GM12878 (cell line): ENCODE results near the gene CCL22. TPM values are rescaled to one million over a fixed set of nuclear protein-coding genes. Genes with fewer than 3 reads are reported as not detected.
A peak's percentile ranks its signal among the peaks of the same experiment; 100 is the strongest.

ENCODE experiments used
- ATAC-seq: fragments of 200-7000 bp; cut with Tn5 transposase; 3 replicates; pipeline ENCODE4 v1.9.1; 2020; ENCODE audit warnings: mild to moderate bottlenecking, moderate library complexity
- BruUV-seq: library from RNA; stranded (reverse); fragments of 400-500 nt; replicated peaks from 2 replicates; lab custom pipeline; 2021; lab: Mats Ljungman, UMichigan
- CTCF ChIA-PET: fragments of 300-600 bp; sonication (Branson Sonifier 250); formaldehyde crosslinking; extraction: SDS; loops from one replicate; lab custom pipeline; 2021; ENCODE audit warnings: inconsistent platforms; lab: Yijun Ruan, JAX
- POLR2A ChIA-PET: fragments of 350-600 bp; formaldehyde crosslinking; extraction: SDS; loops from one replicate; lab custom pipeline; 2021; ENCODE audit warnings: inconsistent platforms; lab: Charles Lee
- RAD21 ChIA-PET: fragments of 300-600 bp; sonication (Branson Sonifier 250); formaldehyde crosslinking; loops from one replicate; lab custom pipeline; 2023; ENCODE audit warnings: antibody characterized with exemption; ENCODE audit not compliant: unreplicated experiment; lab: Charles Lee
- SMC1A ChIA-PET: fragments of 300-600 bp; sonication (Branson Sonifier 250); formaldehyde crosslinking; loops from one replicate; lab custom pipeline; 2023; ENCODE audit not compliant: unreplicated experiment, uncharacterized antibody; lab: Charles Lee
- DNase-seq: peaks from one replicate; pipeline ENCODE4 v3.0.0-alpha.2; 2011; ENCODE audit warnings: low read depth, low spot score
- FAIRE-seq: peaks from 3 replicates; lab custom pipeline; 2011; peaks lifted over from hg19 to GRCh38; lab: Jason Lieb, UNC
- H2AFZ ChIP-seq: 2 replicates; pipeline ENCODE4 v1.6.0; 2011; ENCODE audit warnings: low read depth, low read length, control low read depth; ENCODE audit not compliant: control insufficient read depth
- H3K27ac ChIP-seq: 2 replicates; pipeline ENCODE4 v1.5.1; 2011; ENCODE audit warnings: control low read depth; ENCODE audit not compliant: control insufficient read depth, insufficient read depth
- H3K27me3 ChIP-seq, 2 experiments: replicated peaks in 1 of 2; 2 replicates each; pipeline versions ENCODE4 v1.6.0 to v1.6.1; 2011; ENCODE audit warnings: low read length in 1 of 2; ENCODE audit not compliant: control insufficient read depth in 2 of 2, insufficient read depth in 2 of 2
- H3K36me3 ChIP-seq, 2 experiments: 2 replicates each; pipeline ENCODE4 v1.5.1; 2011; ENCODE audit warnings: low read length in 1 of 2; ENCODE audit not compliant: control insufficient read depth in 2 of 2, insufficient read depth in 2 of 2
- H3K4me1 ChIP-seq: 2 replicates; pipeline ENCODE4 v1.6.1; 2011; ENCODE audit warnings: mild to moderate bottlenecking, low read length, moderate library complexity, mixed read lengths; ENCODE audit not compliant: control insufficient read depth, insufficient read depth
- H3K4me2 ChIP-seq: 2 replicates; pipeline ENCODE4 v1.6.0; 2011; ENCODE audit warnings: control low read depth; ENCODE audit not compliant: control insufficient read depth, insufficient read depth
- H3K4me3 ChIP-seq: fragments of 200-600 bp; sonication (generic); 2 replicates; pipeline ENCODE4 v1.5.1; 2016
- H3K79me2 ChIP-seq: 2 replicates; pipeline ENCODE4 v1.6.0; 2011; ENCODE audit warnings: low read length; ENCODE audit not compliant: control insufficient read depth, insufficient read depth
- H3K9ac ChIP-seq: 2 replicates; pipeline ENCODE4 v1.8.0; 2011; ENCODE audit warnings: low read length, control low read depth, mixed read lengths; ENCODE audit not compliant: control insufficient read depth, insufficient read depth
- H3K9me3 ChIP-seq: replicated peaks from 3 replicates; pipeline ENCODE4 v1.5.1; 2011; ENCODE audit warnings: mild to moderate bottlenecking, low read length; ENCODE audit not compliant: control insufficient read depth, insufficient read depth
- H4K20me1 ChIP-seq: 2 replicates; pipeline ENCODE4 v1.6.0; 2011; ENCODE audit not compliant: control insufficient read depth, insufficient read depth
- CEBPZ ChIP-seq: fragments of 150-350 bp; IDR thresholded peaks from 2 replicates; pipeline ENCODE4 v1.6.1; 2016; ENCODE audit warnings: low read depth, low read length
- CHD1 ChIP-seq: IDR thresholded peaks from 2 replicates; pipeline ENCODE4 v1.6.1; 2012; ENCODE audit warnings: low read depth, low read length, improper control_type of control experiment
- CHD2 ChIP-seq: IDR thresholded peaks from 2 replicates; pipeline ENCODE4 v1.6.1; 2011; ENCODE audit warnings: low read depth, low read length, improper control_type of control experiment, borderline replicate concordance
- HDAC2 ChIP-seq: fragments of 200-600 bp; sonication (generic); IDR thresholded peaks from 2 replicates; pipeline ENCODE4 v1.6.1; 2017
- JUND ChIP-seq: IDR thresholded peaks from 2 replicates; pipeline ENCODE4 v1.6.1; 2012; ENCODE audit warnings: low read depth, mild to moderate bottlenecking, low read length, improper control_type of control experiment, moderate library complexity
- SMAD1 ChIP-seq: fragments of 450-650 bp; IDR thresholded peaks from 2 replicates; pipeline ENCODE4 v1.6.1; 2018; ENCODE audit warnings: mild to moderate bottlenecking, low read depth; ENCODE audit not compliant: partially characterized antibody
- SUZ12 ChIP-seq: fragments of 200-600 bp; sonication (generic); IDR thresholded peaks from one replicate; pipeline ENCODE4 v1.6.1; 2018; ENCODE audit warnings: antibody characterized with exemption, mild to moderate bottlenecking; ENCODE audit not compliant: unreplicated experiment
- YBX1 ChIP-seq: fragments of 450-650 bp; IDR thresholded peaks from 2 replicates; pipeline ENCODE4 v1.6.1; 2016; ENCODE audit warnings: antibody characterized with exemption
- WGBS: methylation state at CpG from one replicate; pipeline ENCODE4 v1.1.6; 2016; ENCODE audit warnings: low lambda C conversion rate; ENCODE audit not compliant: insufficient replicate concordance, insufficient coverage; ENCODE audit errors: missing lambda C conversion rate; 5-methylcytosine and 5-hydroxymethylcytosine counted together
- in situ Hi-C: fragments of 300-500 bp; cut with MboI; formaldehyde crosslinking; loops from 9 replicates; pipeline ENCODE4 v1.14.3; 2018; ENCODE audit warnings: mixed read lengths
- intact Hi-C: fragments of 100-400 bp; cut with micrococcal nuclease; formaldehyde crosslinking; loops from one replicate; pipeline ENCODE4 v1.14.2; 2022; ENCODE audit not compliant: unreplicated experiment
- polyA plus RNA-seq, 11 experiments: library from polyadenylated mRNA; depleted of rRNA in 4 of 11; unstranded in 6 of 11; stranded (reverse) in 5 of 11; fragments of >200 nt; fragmentation: Nextera tagmentation in 4 of 11; fragmentation: Illumina TruSeq in 1 of 11; extraction: Ambion mirVana in 4 of 11; extraction: Trizol in 1 of 11; gene quantifications; 1 replicate in 1 of 11; 2 replicates in 10 of 11; pipeline versions ENCODE4 v1.2.1 to v1.2.3, GENCODE V29; 2011 to 2016; ENCODE audit warnings: inconsistent platforms in 2 of 11, missing spikeins in 2 of 11, low read depth in 1 of 11
- total RNA-seq, 4 experiments: library from RNA; depleted of rRNA in 3 of 4; stranded (reverse); fragments of >200 nt in 3 of 4; fragmentation: Illumina TruSeq in 1 of 4; extraction: Trizol in 1 of 4; gene quantifications; 2 replicates each; pipeline versions ENCODE4 v1.2.1 to v1.2.3, GENCODE V29; 2013 to 2021
- TF ChIP-seq, protein P1 (sequence below): fragments of 450-650 bp; formaldehyde crosslinking; IDR thresholded peaks from 2 replicates; pipeline ENCODE4 v1.5.0; 2022; ENCODE audit warnings: mild to moderate bottlenecking, missing genetic modification characterization

Gene CCL22
- total and polyA plus RNA-seq, 10 of the 15 experiments (the other 5 are each of a cell fraction or from before 2014, with no cell fraction given): 38.0 to 704 (median 349) TPM

GRCh38 chr16:57412584-57412983 lies 54.0 kb downstream of the CCL22 start:
- RAD21 ChIA-PET: interaction anchor here (0.9 to 6.9 kb wide), 15 partner anchors 11 to 189 kb away, joined by 3 to 87 read pairs (median 5); partner anchors contain the start of gene CX3CL1
- in situ Hi-C loops: no loop called here
- 71% methylated on average over 9 of the region's 9 CpGs for WGBS
- Histone ChIP-seq H3K79me2 (no peaks in the 10 kb centered on the region), H3K4me3 (no peak overlapping the region), H3K9me3 (no peaks in the 10 kb centered on the region), H3K4me2 (peak overlapping the region; percentile 65; the same call in 1 of the 2 replicates), H2AFZ (no peak overlapping the region), H4K20me1 (no peaks in the 10 kb centered on the region), H3K27ac (no peak overlapping the region; the same call in 1 of the 2 replicates), H3K9ac (no peak overlapping the region), H3K4me1 (peaks cover 49% of the 10 kb centered on the region), H3K27me3 (no peaks in the 10 kb centered on the region), H3K36me3 (no peaks in the 10 kb centered on the region)
- POLR2A ChIA-PET: interaction anchor here (1.5 to 1.9 kb wide), 3 partner anchors 11 to 35 kb away, joined by 7 to 13 read pairs (median 9); no protein-coding TSS in a partner anchor
- CTCF ChIA-PET: interaction anchor here (0.6 to 14.6 kb wide), 13 partner anchors 11 to 111 kb away, joined by 3 to 632 read pairs (median 4); partner anchors contain the start of gene CX3CL1
- TF ChIP-seq HDAC2 (no peak), SMAD1 (no peak), JUND (no peak), YBX1 (no peak), SUZ12 (no peak), CHD2 (no peak), CEBPZ (no peak), CHD1 (no peak)
- TF ChIP-seq, protein P1, sequence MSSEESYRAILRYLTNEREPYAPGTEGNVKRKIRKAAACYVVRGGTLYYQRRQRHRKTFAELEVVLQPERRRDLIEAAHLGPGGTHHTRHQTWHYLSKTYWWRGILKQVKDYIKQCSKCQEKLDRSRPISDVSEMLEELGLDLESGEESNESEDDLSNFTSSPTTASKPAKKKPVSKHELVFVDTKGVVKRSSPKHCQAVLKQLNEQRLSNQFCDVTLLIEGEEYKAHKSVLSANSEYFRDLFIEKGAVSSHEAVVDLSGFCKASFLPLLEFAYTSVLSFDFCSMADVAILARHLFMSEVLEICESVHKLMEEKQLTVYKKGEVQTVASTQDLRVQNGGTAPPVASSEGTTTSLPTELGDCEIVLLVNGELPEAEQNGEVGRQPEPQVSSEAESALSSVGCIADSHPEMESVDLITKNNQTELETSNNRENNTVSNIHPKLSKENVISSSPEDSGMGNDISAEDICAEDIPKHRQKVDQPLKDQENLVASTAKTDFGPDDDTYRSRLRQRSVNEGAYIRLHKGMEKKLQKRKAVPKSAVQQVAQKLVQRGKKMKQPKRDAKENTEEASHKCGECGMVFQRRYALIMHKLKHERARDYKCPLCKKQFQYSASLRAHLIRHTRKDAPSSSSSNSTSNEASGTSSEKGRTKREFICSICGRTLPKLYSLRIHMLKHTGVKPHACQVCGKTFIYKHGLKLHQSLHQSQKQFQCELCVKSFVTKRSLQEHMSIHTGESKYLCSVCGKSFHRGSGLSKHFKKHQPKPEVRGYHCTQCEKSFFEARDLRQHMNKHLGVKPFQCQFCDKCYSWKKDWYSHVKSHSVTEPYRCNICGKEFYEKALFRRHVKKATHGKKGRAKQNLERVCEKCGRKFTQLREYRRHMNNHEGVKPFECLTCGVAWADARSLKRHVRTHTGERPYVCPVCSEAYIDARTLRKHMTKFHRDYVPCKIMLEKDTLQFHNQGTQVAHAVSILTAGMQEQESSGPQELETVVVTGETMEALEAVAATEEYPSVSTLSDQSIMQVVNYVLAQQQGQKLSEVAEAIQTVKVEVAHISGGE (CRISPR knock-in tag): no peak
- ATAC-seq: no peak
- BruUV-seq: no TSS peak
- no peak for FAIRE-seq
- SMC1A ChIA-PET: interaction anchor here (0.7 to 4.5 kb wide), 14 partner anchors 8 to 110 kb away, joined by 3 to 93 read pairs (median 4); partner anchors contain the start of gene CCL17
- intact Hi-C loops: loop anchor here (2.0 kb wide), 1 partner anchor 24 kb away; no protein-coding TSS in a partner anchor
- DNase-seq: no peak
